GM18517 (cell line): ENCODE data around the gene TMCO1.
"Not testable (repeated sequence)": the region's sequence is repeated elsewhere in the genome, so short reads cannot be mapped to it uniquely, and the experiment has no call there.

Experiments
- ATAC-seq: cut with Tn5 transposase; IDR thresholded peaks from one replicate; pipeline ENCODE4 v1.9.1; 2021; ENCODE audit warnings: mild to moderate bottlenecking, moderate library complexity; ENCODE audit not compliant: unreplicated experiment

The TMCO1 gene

DNA sequence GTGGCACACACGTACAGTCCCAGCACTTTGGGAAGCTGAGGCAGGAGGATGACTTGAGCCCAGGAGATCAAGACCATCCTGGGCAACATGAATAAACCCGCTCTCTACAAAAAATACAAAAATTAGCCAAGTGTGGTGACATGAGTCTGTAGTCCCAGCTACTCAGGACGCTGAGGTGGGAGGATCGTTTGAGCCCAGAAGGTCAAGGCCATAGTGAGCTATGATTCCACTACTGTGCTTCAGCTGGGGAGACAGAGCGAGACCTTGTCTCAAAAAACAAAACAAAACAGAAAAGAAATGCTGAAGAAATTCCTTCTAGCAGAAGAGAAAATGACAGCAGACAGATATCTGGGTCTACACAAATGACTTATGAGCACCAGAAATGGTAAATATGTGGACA is 80.6 kb downstream of the TMCO1 start:
- ATAC-seq: no peak

DNA sequence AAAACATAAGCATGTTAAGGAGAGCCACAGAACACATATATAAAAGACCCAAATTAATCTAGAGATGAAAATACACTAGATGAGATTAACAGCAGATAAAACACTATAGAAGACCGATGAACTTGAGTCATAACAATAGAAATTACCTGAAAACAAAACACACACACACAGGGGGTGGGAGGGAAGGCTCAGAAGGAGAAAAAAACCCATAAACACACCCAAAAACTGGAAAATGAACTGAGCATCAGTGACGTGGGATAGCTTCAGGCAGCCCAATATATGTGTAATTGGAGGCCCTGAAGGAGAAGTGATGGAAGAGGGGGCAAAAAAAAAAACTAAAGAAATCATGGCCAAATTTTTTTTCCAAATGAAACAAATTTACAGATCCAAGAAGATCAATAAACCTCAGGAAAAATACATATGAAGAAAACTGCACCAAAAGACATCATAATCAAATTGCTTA is 81.7 kb downstream of the TMCO1 start:
- ATAC-seq: no peak

DNA sequence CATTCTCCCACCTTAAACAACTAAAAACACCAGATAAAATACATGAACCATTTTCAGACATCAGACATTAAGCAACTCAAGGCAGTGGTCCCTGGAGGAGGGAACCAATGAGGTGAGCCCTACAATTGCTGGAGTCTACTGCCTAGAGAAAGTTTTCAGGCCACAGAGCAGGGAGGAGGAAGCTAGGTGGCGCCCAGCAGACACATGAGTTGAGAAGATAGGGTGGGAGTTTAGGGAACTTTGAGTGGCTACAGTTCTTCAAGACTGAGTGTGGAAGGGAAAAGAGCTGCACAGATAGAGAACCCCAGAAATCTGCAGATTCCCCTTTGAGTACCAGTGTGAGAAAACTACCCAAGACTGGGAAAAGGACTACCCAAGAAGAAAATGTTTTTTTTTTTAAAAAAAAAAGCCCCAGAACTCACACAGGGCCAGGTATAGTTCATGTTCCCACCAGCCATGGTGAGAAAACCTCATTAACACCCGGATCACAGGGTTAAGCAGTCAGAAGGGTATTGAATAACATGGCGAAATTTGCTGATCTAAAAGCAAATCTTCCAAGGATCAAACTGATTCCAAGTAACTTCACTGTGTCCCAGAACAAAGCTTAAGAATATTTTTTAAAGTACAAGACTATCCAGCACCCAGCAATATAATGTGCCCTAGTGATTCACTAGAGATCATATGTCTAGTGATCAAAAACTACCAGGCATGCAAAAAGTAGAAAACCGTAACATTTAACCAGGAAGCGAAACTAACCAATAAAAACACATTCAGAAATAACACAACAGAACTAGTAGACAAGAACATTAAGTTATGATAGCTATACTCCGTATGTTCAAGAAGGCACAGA is 82.3 kb downstream of the TMCO1 start:
- ATAC-seq: no peak

DNA sequence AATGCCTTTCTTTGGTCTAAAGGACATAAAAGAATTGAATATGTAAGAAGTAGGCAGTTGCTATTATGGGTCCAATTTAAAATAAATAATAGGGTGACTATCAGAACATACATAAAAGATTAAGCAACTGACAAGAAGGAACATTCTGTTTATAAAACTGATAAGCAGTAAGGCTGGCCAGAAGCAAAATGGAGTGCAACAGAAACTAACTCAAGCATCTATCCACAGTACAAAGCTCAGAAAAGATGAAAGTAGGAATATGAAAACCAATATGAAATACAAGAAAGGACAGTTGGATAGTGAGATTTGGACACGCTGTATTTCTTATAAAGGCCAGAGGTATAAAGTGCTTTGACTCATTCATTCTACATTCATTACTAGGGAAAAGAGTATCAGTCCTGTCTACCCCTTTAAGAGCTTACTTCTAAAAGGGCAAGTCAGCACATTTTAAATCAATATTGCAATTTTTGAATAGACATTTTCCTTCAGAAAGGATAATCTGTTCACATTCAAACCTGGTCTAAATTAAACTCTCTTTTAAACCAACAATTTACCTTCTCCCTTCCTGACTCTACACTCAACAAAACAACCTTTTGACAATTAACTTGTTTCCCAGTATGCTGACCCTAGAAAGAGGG is 84.7 kb downstream of the TMCO1 start:
- ATAC-seq: no peak

DNA sequence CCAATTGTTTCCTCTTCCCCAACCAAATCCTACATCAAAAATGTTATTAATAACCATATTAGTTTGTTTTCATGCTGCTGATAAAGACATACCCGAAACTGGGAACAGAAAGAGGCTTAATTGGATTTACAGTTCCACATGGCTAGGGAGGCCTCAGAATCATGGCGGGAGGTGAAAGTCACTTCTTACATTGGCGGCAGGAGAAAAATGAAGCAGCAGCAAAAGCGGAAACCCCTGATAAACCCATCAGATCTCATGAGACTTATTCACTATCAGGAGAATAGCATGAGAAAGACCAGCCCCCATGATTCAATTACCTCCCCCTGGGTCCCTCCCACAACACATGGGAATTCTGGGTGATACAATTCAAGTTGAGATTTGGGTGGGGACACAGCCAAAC is 87.9 kb downstream of the TMCO1 start:
- ATAC-seq: not testable (repeated sequence)

DNA sequence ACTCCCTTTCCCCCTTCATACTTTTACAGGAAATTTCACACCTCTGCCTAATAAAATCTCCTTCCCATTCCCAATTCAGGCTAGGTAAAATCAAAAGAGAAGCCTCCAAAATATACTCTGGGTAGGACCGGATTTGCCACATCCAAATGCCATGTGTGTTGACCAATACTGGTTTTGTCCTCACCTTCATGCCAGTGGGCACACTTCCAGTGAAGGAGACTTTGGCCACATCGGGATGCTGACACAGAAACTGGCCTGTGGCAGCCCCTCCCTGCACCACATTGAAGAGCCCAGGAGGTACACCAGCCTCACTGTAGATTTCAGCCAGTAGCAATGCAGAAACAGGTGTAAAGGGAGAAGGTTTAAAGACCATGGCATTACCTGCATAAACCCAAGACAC is 88.4 kb downstream of the TMCO1 start:
- ATAC-seq: no peak

DNA sequence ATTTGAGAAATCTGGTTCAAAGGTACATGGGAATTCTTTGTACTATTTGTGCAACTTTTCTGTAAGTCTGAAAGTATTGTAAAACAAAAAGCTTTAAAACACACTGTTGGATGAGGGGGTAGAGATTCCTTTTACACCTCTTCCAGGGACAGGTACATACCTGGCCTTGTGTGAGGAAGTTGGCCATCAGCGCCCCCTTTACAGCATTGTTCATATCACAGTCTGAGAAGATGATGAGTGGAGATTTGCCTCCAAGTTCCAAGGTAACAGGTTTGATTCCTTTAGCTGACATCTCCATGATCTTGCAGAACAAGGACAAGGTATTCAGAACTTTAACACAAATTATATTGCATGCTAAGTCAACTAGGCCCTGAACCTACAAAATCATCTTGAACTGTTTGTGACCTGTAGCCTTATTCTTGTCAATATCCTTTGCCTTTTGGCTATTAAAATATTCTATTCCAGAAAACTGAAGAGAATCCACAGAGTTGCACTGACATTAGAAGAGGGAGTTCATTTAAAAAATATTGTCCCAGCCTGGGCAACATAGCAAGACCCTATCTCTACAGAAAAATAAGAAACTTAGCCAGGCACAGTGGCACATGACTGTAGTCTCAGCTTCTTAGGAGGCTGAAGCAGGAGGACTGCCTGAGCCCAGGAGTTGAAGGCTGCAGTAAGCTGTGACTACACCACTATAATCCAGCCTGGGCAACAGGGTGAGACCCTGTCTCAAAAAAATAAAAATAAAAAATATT is 89.2 kb downstream of the TMCO1 start:
- no peak for ATAC-seq

DNA sequence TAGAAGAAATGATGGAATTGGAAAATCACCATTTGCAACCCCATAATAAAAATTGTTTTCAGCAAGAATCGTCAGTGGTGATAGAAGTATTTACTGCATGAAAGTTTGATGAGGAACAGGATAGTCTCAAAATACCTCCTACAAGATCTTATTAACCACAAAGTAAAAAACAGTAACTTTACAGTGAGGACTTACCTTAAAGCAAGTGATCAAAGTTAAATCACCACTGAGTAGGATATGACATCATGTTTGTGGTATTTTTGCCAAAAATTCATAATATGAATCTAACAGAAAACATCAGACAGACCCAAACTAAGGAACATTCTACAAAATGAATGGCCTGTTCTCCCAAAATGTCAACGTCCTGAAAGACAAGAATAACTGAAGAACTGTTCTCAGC is 90.2 kb downstream of the TMCO1 start:
- no peak for ATAC-seq
